Esophagus muscularis mucosa (tissue), 4 donors: ENCODE results near the gene SYNDIG1. TPM values are rescaled to one million over a fixed set of nuclear protein-coding genes. Genes with fewer than 3 reads are reported as not detected.

Source experiments
- DNase-seq: peaks from one replicate; pipeline ENCODE4 v3.0.0-alpha.2; 2017; ENCODE audit errors: extremely low spot score
- H3K27ac ChIP-seq, 4 donors: fragments of 200-600 bp; sonication (generic); replicated peaks in 1 of 4; 1 replicate in 3 of 4; 2 replicates in 1 of 4; pipeline ENCODE4 v1.5.1; 2016 to 2019; ENCODE audit warnings: mild to moderate bottlenecking in 1 of 4
- H3K27me3 ChIP-seq, 4 donors: fragments of 200-600 bp; sonication (generic); one replicate each; pipeline versions ENCODE4 v1.5.1 to v1.6.0; 2016 to 2019
- H3K36me3 ChIP-seq, 4 donors: fragments of 200-600 bp; sonication (generic); one replicate each; pipeline ENCODE4 v1.5.1; 2016 to 2019
- H3K4me1 ChIP-seq, 4 donors: fragments of 200-600 bp; sonication (generic); one replicate each; pipeline ENCODE4 v1.5.1; 2016 to 2019
- H3K4me3 ChIP-seq, 4 donors: fragments of 200-600 bp; sonication (generic); 1 replicate in 2 of 4; 2 replicates in 2 of 4; pipeline ENCODE4 v1.5.1; 2016 to 2019; ENCODE audit warnings: mild to moderate bottlenecking in 4 of 4, moderate library complexity in 1 of 4
- H3K9me3 ChIP-seq, 4 donors: fragments of 200-600 bp; sonication (generic); 1 replicate in 3 of 4; 2 replicates in 1 of 4; pipeline ENCODE4 v1.5.1; 2016 to 2019
- CTCF ChIP-seq, 3 experiments: fragments of 200-600 bp in 2 of 3; fragments of 450-650 bp in 1 of 3; sonication (generic) in 2 of 3; IDR thresholded peaks; one replicate each; pipeline ENCODE4 v1.5.1; 2017 to 2019; ENCODE audit warnings: antibody characterized with exemption in 3 of 3, mild to moderate bottlenecking in 2 of 3, moderate library complexity in 1 of 3
- EP300 ChIP-seq: sonication (generic); formaldehyde crosslinking; IDR thresholded peaks from one replicate; pipeline ENCODE4 v1.6.1; 2017; ENCODE audit warnings: antibody characterized with exemption
- POLR2A ChIP-seq: fragments of 450-650 bp; IDR thresholded peaks from one replicate; pipeline ENCODE4 v1.6.1; 2017; ENCODE audit warnings: antibody characterized with exemption, moderate library complexity, mild to moderate bottlenecking, low read depth
- POLR2AphosphoS5 ChIP-seq, 2 donors: sonication (generic); formaldehyde crosslinking; IDR thresholded peaks; one replicate each; pipeline ENCODE4 v1.6.1; 2017; ENCODE audit warnings: antibody characterized with exemption in 2 of 2
- WGBS: methylation state at CpG from one replicate; pipeline ENCODE4 v1.1.5; 2018; 5-methylcytosine and 5-hydroxymethylcytosine counted together
- intact Hi-C: fragments of 100-400 bp; cut with DNase I; formaldehyde crosslinking; loops from one replicate; pipeline ENCODE4 v1.15.1; 2023
- total RNA-seq, 4 donors: library from RNA; depleted of rRNA; stranded (reverse); fragments of >200 nt; gene quantifications; one replicate each; pipeline versions ENCODE4 v1.1.0 to v1.2.1, GENCODE V29; 2016

Gene SYNDIG1
- total RNA-seq, 4 donors from 2014 or later = not detected

GRCh38 chr20:24676353-24676977 lies 207.0 kb downstream of the SYNDIG1 start:
- 81% methylated on average over 6 of the region's 11 CpGs for WGBS
- Histone ChIP-seq H3K36me3 (no peaks in the 10 kb centered on the region), H3K4me3 (no peak overlapping the region), H3K27ac (no peak overlapping the region), H3K27me3 (no peaks in the 10 kb centered on the region), H3K9me3 (no peaks in the 10 kb centered on the region), H3K4me1 (peaks cover 0 to 6% (median 0%) of the 10 kb centered on the region in 4 donors)
- no peak for TF ChIP-seq EP300
- no peak for TF ChIP-seq CTCF (IDR thresholded peaks at IDR 0.05)
- no peak for TF ChIP-seq POLR2AphosphoS5 (IDR thresholded peaks at IDR 0.05)
- TF ChIP-seq POLR2A = no peak
- intact Hi-C loops = no loop called here
- no peak for DNase-seq

GRCh38 chr20:24676978-24677370 lies 207.5 kb downstream of the SYNDIG1 start:
- DNase-seq = no peak
- no peaks in the 10 kb centered on the region for H3K9me3 ChIP-seq
- no peaks in the 10 kb centered on the region for H3K36me3 ChIP-seq
- WGBS = 65% methylated on average over 6 of the region's 6 CpGs
- H3K27me3 ChIP-seq = no peaks in the 10 kb centered on the region
- H3K27ac ChIP-seq = no peak overlapping the region
- intact Hi-C loops = no loop called here
- H3K4me1 ChIP-seq = peaks cover 0 to 6% (median 0%) of the 10 kb centered on the region in 4 donors
- TF ChIP-seq EP300 = no peak
- no peak for TF ChIP-seq POLR2A
- no peak for TF ChIP-seq POLR2AphosphoS5 (IDR thresholded peaks at IDR 0.05)
- TF ChIP-seq CTCF (IDR thresholded peaks at IDR 0.05) = no peak
- H3K4me3 ChIP-seq = no peak overlapping the region

GRCh38 chr20:24677626-24678315 lies 208.3 kb downstream of the SYNDIG1 start:
- DNase-seq = no peak
- WGBS = 93% methylated on average over 7 of the region's 9 CpGs
- Histone ChIP-seq H3K27ac (no peak overlapping the region), H3K4me1 (peaks cover 0 to 4% (median 0%) of the 10 kb centered on the region in 4 donors), H3K36me3 (no peaks in the 10 kb centered on the region), H3K4me3 (no peak overlapping the region), H3K9me3 (no peaks in the 10 kb centered on the region), H3K27me3 (no peaks in the 10 kb centered on the region)
- TF ChIP-seq EP300 (no peak), CTCF (IDR thresholded peaks at IDR 0.05) (no peak), POLR2AphosphoS5 (IDR thresholded peaks at IDR 0.05) (no peak), POLR2A (no peak)
- intact Hi-C loops = no loop called here

GRCh38 chr20:24678351-24679106 lies 209.1 kb downstream of the SYNDIG1 start:
- Histone ChIP-seq H3K9me3 (no peaks in the 10 kb centered on the region), H3K4me1 (no peaks in the 10 kb centered on the region), H3K27me3 (no peaks in the 10 kb centered on the region), H3K36me3 (no peaks in the 10 kb centered on the region), H3K4me3 (no peak overlapping the region), H3K27ac (no peak overlapping the region)
- TF ChIP-seq POLR2AphosphoS5 (IDR thresholded peaks at IDR 0.05) (no peak), EP300 (no peak), POLR2A (no peak), CTCF (IDR thresholded peaks at IDR 0.05) (no peak)
- intact Hi-C loops = no loop called here
- no peak for DNase-seq
- 85% methylated on average over 15 of the region's 15 CpGs for WGBS
